NCI-H2227 (cell line): ENCODE results near the gene ADGRG4.

Experiments used
- DNase-seq: peaks from one replicate; lab custom pipeline; 2025; ENCODE audit not compliant: unreplicated experiment; lab: John Stamatoyannopoulos, UW

ADGRG4 gene

DNA sequence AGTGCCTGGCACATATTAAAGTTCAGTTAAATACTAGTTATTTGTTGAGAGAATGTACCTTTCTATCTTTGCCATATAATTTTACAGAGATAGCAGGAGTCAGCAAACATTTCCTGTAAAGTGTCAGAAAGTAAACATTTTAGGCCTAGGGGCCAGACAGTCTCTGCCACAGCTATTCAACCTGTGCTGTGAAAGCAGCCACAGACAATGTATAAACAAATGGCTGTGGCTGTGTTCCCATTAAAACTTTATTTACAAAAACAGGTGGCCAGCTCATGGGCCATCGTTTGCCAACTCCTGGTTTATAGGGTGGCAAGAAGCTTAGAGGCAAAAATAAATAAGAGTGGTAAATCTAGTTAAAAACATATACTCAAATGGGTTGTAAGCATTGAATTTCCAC is 153.0 kb downstream of the ADGRG4 start:
- no peak for DNase-seq

DNA sequence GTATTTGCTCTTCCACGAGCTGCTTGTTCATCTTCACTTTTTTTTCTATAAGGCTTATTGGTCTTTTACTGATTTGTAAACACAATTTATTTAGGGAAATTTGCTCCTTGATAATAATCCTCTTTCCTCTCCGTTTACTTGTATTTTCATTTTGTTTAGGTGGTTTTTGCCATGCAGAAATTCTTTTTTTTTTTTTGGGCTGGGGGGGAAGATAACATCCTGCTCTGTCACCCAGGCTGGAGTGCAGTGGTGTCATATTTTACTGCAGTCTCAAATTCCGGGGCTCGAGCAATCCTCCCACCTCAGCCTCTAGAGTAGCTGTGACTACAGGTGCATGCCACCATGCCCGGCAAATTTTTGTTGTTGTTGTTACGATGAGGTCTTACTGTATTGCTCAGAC is 155.4 kb downstream of the ADGRG4 start:
- no peak for DNase-seq

DNA sequence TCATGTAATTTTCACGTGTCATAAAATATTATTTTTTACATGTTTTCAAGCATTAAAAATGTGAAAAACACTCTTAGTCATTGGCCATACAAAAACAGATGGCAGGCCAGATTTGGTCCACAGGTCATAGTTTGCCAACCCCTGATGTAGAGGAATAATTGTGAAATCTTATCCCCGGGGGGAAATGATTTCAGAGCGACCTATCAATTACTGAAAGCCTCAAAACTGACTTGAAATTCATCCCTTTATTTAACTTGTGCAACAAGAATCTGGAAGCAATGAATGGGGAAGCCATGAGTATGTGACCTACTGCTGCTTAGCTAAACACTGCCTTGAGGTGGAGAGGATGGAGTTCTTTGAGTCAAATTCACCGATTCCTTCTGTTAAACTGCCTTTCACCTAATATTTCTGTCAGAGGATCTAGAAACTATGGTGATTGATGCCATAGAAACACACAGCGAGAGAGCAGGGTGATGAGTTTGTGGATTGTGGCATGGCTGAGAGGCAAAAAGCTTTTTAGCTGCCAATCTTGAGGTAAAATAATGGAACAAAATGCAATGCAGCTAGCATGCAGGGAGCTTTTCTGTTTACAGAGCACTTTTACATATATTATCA is 156.6 kb downstream of the ADGRG4 start:
- DNase-seq, result peak; percentile 66

DNA sequence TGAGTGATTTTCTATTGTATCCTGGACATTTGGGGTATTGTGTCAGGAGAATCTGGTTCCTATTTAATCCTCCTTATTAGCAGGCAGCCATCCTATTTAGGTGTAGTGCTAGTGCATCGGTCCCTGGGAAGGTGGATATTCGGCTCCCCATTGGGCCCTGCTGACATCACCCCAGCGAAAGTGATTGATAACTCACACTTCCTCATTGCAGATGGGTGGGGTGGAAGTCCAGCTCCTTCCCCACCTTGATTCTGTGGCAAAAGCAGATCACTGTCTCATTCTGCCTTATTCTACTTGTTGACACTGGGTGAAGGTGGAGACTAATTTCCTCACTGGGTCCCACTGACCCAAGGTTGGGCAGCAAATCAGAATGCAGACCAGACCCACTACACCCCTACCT is 163.8 kb downstream of the ADGRG4 start:
- DNase-seq, result no peak
